NCI-H1436 treated with DMSO at 0.1 percent for 48 hours (cell line): Measurements from ENCODE around the gene PIK3CB.
A peak's percentile ranks its signal among the peaks of the same experiment; 100 is the strongest.
"Not testable (repeated sequence)": the region's sequence is repeated elsewhere in the genome, so short reads cannot be mapped to it uniquely, and the experiment has no call there.

ENCODE experiments used
- DNase-seq: peaks from one replicate; lab custom pipeline; 2025; lab: John Stamatoyannopoulos, UW

Gene PIK3CB

DNA sequence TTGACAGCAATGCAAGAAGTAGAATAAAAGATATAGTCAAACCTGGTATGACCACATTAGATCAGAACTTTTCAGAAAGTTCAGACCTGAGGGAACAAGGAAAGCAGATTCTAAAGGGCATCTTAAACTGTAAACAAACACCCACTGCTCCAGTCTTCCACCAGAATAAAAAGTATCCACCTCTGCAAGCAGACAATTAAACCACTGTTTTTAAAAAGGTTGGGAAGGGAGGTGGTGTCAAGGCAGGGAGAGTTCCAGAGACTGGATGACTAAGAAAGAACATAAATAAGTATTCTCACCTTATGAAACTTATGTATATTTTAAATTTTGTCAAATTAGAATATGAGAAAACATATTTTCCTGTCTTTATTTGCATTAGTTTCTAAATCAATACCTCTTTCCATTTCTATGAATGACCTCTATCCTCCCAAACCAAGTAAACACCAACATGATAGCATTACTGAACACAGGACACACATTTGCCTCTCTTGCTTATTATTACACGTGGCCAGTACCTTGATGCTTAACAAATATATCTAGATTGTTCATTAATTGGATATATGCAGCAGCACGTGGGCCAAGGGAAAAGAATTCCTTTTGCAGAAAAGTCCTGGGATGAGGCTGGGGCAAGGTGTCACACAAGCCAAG, 31.6 kb downstream of the PIK3CB start:
- no peak for DNase-seq

DNA sequence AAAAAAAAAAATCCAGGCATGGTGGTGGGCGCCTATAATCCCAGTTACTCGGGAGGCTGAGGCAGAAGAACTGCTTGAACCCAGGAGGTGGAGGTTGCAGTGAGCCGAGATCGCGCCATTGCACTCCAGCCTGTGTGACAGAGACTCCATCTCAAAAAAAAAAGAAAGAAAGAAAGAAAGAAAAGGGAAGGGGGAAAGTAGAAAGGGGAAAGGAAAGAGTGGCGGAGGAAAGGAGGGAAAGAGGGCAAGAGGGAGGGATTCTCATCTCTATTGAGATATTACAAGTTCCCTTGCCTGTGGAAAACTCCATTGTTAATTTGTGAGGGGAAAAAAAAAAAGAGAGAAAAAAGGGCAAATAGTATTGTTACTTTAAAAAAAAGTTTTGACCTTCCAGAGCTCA, 32.5 kb downstream of the PIK3CB start:
- not testable (repeated sequence) for DNase-seq

DNA sequence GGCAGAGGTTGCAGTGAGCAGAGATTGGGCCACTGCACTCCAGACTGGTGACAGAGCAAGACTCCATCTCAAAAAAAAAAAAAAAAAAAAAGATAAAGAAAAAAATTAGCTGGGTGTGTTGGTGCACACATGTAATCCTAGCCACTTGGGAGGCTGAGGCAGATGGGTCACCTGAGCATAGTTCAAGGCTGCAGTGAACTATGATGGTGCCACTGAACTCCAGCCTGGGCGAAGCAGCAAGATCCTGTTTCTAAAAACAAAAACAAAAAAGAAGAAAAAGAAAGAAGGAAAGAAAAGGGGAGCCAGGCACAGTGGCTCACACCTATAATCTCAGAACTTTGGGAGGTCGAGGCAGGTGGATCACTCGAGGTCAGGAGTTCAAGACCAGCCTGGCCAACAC, 32.9 kb downstream of the PIK3CB start:
- no peak for DNase-seq

DNA sequence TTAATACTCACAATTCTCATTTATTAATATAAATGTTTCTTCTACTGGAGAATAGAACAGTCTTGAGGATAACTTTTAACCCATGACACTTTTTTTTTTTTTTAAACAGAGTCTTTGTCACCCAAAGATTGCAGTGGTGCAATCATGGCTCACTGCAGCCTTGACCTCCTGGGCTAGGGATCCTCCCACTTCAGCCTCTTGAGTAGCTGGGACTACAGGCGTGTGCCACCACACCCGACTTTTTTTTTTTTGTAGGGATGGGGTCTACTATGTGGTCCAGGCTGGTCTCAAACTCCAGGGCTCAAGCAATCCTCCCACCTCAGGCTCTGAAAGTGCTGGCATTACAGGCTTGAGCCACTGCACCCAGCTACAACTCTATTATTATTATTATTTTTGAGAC, 34.5 kb downstream of the PIK3CB start:
- no peak for DNase-seq

DNA sequence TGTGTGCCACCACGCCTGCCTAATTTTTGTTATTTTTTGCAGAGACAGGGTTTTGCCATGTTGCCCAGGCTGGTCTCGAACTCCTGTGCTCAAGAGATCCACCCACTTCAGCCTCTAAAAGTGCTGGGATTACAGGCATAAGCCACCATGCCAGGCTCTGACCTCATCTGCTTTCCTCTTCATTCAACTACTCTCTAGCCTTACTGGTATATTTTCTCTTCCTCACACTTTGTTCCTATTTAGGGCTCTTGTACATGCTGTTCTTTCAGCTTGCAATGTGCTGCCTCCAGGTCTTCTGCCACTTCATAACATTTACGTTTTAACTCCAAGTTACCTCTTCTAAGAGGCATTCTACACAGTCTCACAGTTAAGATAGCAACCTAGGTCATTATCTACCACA, 34.9 kb downstream of the PIK3CB start:
- no peak for DNase-seq

DNA sequence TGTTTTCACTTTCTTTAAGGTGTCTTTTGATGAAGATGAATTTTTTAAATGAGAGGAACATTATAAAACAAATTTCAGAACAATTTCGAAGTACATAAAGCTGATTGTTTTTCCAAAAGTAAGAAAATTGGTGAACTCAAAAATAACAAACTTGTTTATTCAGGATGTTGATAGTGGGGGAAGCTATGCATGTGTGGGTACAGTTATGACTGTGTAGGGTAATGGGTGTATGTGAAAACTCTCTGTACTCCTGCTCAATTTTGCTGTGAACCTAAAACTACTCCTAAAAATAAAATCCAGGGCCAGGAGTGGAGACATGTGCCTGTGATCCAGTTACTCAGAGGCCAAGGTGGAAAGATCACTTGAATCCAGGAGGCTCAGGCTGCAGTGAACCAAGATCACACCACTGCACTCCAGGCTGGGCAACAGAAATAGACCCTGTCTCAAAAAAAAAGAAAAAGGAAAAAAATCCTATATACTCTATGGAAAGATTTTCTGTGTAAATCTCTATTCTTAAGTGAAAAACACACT, 37.2 kb downstream of the PIK3CB start:
- DNase-seq = no peak

DNA sequence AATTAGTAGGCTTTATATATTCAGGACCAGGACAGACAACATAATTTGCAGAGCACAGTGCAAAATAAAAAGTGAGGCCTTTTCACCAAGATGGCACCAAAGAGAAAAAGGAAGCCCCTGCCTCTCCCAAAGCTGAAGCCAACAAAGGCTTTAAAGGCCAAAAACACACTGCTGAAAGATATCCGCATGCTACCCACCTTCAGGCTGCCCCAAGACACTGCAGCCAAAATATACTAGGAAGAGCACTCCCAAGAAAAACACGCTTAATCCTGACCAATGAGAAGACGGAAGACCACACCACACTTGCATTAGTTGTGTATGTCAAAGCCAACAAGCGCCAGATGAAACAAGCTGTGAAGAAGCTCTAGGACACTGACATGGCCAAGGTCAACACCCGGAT, 38.0 kb downstream of the PIK3CB start:
- DNase-seq = no peak

DNA sequence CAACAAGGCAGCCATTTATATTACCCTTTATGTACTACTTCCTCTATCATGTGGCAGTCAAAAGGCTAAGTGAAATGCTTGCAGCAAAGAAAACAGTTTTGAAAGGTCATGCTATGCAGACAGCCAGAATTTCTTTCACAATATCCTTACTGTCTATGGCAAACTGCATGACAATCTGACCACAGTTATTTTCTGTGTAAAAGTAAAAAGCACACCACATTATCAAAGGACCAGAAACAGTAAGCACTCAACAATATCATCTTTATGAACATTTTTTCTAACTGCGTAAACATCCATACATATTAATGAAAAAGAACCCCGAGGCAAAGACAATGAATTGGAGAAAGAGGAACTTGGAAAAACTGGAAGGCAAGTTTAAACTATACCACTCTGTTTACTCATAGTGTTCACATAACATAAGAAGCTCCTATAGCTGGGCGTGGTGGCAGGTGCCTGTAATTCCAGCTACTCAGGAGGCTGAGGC, 47.9 kb downstream of the PIK3CB start:
- no peak for DNase-seq

DNA sequence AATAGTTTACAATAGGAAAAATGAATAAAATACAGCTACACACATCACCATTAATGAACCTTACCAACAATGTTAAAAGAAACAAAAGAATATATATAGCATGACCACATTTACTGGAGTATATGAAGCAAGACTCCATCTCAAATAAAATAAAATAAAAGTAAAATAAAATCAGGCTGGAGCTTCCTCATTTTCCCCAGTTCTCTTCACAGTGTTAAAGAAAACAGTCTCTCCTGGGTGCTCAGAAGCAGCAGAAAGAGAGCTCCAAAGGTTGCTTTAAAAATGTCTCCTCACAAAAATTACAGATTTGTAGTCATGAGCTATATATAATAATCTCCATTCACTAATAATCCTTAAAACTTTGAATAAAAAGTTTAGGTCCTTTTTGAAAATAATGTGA, 48.8 kb downstream of the PIK3CB start:
- no peak for DNase-seq

DNA sequence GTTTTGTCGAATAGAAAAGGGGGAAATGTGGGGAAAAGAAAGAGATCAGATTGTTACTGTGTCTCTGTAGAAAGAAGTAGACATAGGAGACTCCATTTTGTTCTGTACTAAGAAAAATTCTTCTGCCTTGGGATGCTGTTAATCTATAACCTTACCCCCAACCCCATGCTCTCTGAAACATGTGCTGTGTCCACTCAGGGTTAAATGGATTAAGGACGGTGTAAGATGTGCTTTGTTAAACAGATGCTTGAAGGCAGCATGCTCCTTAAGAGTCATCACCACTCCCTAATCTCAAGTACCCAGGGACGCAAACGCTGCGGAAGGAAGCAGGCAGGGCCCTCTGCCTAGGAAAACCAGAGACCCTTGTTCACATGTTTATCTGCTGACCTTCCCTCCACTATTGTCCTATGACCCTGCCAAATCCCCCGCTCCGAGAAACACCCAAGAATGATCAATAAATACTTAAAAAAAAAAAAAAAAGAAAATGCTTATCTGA, 49.3 kb downstream of the PIK3CB start:
- not testable (repeated sequence) for DNase-seq

DNA sequence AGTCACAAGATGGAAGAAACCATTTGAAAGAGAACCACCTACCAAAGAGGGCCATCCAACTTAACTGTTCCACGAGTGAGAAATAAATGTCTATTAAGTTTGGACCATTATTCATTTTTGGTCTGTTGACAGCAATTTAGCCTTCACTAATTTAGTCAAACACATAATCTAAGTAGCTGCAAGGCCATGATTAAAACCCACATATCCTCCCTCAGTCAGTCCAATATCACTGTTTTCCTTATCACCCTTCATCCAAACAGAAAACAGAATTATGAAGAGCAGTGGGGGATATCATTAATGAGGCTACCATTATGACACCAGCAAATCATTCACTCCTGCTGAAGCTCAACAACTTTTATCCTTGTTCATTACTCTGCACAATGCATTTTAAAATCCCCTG, 52.0 kb downstream of the PIK3CB start:
- no peak for DNase-seq

DNA sequence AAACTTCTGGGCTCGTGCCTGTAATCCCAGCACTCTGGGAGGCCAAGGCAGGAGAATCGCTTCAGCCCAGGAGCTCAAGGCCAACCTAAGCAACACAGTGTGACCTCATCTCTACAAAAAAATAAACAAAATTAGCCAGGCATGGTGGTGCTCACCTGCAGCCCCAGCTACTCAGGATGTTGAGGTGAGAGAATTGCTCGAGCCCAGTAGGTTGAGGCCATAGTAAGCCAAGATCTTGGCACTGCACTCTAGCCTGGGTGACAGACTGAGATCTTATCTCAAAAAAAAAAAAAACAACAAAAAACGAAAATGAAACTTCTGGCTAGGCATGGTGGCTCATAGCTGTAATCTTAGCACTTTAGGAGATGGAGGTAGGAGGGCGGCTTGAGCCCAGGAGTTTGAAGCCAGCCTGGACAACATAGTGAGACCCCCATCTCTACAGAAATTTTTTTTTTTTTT, 53.7 kb downstream of the PIK3CB start:
- DNase-seq = no peak

DNA sequence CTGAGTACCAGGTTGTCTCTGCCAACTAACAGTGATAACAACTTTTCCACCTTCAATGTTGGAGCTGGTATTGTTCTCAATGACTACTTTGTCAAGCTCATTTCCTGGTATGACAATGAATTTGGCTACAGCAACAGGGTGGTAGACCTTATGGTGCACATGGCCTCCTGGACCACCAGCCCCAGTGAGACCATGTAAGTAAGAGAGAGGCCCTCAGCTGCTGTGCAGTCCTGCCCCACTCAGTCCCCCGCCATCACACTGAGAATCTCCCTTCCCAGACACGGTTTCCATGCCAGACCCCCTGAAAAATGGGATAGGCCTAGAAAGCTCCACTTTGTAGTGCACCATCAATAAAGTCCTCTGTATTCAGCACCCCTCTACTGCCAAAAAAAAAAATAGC, 56.1 kb downstream of the PIK3CB start:
- no peak for DNase-seq

DNA sequence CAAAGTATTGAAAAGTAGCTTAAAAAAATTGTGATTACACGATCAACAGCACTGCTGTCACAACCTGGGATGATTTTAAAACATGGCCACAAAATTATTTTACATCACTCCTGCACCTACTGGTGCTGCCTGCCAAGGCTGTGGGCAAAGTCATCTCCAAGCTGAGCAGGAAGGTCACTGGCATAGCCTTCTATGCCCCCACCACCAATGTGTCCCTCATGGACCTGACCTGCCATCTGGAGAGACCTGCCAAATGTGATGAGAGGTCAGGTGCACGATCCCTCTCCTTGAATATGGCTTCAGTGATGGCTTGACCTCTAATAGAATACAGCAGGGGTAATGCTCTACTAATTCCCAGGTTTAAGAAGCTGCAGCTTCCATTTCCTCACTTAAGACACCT, 57.8 kb downstream of the PIK3CB start:
- DNase-seq = no peak

DNA sequence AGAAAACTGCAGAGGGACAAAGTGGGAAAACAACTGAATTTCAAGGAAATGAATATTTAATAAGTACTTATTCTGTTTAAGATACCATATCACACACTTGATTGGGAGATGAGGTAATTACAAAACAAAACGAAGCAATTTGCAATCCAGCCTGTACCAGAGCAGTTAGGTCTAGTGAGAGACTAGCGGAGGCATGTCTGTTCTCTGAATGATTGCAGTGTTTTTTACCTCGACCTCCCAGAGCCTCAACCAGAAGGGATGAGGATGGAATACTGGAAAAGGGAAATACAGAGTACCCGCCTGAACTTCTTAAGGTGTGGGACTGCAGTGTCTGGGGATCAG, 59.5 kb downstream of the PIK3CB start:
- no peak for DNase-seq

DNA sequence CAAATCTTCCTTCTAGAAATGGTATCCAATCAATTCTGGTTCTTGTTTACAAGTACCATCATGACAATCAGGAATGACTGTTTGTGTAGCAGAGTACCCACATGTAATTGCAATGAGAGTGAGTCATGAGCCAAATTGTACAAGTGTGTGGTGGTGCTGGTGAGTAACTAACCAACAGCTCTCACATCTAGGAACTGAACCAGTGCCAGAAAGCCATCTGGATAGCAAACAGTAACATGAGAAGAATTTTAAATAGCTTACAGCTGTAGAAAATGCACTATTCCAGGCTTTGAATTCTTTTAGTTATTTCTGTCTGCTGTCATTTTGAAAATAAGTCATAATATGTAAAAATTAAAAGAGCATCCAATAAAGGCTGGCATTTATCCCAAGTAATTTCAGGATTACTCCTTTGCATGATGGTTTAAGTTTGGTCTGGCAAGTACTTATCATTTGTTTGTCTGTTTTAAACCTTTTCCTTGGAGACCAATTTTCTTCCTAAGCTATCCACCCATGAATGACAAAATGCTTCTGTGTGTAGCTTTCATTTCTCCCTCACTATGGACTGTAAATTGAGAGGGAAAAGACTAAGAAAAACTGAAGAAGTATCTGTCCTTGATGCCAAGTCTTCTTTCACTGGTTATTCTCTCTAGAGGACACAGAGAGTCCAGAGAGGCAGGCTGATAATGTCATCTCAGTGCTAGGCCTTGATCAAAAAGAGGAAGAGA, 60.0 kb downstream of the PIK3CB start:
- DNase-seq = peak; percentile 99

DNA sequence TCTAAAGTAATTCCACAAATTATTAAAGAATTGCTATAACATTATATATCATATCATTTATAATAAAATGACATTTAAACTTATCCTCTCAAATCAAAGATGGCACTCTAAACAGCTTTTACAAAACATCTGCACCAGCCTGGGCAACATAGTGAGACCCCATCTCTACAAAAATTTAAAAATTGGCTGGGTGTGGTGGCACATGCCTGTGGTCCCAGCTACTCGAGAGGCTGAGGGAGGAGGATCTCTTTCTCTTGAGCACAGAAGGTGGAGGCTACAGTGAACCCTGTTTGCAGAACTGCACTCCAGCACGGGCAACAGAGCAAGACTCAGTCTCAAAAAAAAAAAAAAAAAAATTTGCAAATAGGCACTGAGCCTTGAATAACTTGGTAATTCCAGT, 63.1 kb downstream of the PIK3CB start:
- no peak for DNase-seq

DNA sequence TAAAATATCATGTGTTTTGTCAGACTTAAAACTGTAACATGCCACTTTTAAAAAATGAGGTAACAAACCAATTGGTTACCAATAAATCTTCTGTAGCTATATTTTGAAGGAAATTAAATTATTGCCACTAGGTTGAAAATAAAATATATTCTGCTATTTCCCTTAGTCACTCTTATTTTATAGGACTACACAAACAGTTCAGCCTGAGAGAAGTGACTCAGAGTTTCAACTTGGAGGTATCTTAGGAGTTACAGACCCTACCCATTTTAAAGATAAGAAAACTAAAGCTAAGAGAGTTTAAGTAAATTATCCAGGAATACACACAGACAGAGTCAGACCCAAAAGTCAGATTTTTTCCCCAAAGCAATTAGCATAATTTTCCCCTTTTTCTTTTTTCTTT, 65.1 kb downstream of the PIK3CB start:
- no peak for DNase-seq

DNA sequence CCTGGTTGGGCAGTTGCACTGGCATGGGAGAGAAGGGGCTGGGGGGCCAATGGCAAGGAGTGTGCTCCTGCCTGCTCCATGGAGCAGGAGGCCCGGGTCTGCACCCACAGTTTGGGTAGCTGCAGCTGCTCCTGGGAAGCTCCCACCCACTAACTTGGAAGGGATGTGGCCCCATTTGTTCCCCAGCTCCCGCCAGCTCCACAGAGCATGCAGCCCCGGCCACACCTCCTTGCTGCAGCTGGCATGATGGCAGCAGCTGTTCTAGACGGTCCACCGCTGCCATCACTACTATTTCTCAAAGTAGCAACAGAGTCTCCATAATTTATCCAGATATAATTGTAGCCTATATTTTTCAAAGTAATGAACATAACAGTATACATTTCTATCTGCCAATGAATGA, 65.8 kb downstream of the PIK3CB start:
- DNase-seq = no peak

DNA sequence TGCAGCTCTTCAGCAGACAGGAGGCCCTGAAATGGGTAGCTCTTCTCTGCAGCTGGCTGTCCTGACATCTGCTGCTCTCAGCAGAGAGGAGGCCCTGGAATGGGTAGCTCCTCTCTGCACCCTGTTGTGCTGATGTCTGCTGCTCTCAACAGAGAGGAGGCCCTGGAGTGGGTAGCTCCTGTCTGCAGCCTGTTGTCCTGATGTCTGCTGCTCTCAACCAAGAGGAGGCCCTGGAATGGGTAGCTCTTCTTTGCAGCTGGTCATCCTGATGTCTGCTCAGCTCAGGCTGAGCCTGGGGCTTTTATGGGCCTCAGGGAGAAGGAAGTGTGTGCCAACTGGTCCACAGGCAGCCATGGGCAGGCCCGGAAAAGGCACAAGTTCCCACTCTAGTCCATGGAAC, 66.6 kb downstream of the PIK3CB start:
- no peak for DNase-seq

DNA sequence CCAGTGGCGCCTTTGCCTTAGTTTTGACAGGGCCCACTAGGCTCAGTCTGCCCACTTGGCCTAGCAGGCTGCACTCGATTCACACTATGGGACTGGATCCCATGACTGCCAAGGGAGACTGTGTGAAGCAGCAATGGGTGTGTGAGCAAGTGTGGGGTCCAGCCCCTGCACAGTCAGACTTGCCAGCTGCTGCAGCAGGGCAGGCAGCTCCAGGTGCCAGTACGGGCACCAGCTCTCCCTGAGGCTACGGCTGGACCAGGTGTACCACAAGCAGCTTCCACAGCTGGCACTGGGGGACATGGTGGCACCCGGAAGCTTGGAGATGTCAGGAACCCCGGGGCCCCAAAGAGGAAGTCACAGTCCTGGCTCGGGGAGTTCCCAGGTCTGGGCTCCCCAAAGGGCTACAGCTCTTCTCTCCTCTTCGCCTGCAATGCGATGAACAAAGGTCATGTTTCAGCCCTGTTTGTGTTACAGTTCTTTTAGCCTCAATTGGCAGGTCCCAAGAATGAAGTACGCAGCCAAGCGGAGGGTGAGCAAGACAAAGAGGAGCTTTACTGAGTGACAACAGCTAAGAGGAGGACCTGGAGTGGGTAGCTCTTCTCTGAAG, 67.1 kb downstream of the PIK3CB start:
- DNase-seq = no peak

DNA sequence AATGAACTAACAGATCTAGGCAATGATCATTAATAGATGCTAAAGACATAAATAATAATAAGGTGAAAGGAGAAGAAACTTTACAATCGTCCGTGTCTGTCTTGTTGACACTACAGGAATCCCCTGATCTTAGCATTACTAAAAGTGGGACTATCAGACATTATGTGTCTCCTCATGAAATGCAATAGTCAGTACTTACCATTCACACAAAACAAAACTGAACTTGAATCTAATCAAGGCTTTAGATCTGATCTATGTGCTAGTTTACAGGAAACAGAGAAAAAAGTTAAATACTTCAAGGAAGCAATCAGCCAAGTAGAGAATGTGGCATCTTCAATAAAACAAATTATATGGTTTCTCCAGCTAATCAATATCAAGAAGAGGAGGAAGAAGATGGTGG, 73.7 kb downstream of the PIK3CB start:
- no peak for DNase-seq

DNA sequence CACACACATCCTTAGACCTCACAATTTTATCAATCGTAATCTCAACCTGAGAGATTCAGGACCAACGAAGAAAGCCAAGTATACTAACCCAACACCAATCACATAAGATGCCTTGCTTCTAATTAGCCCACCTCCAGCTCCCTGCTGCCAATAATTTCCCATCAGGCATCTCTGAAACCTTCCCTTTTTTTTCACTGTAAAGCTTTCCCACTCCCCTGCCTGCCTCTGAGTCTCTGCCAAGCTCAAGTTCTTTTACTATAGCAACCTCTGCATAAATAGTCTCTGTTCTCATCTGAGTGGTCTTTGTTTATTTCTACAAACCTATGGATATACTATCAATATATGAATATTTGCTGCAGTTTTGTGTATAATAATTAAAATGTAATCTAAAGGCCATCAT, 86.5 kb downstream of the PIK3CB start:
- no peak for DNase-seq
